ENCODE results near the gene HECW1. TPM values are rescaled to one million over a fixed set of nuclear protein-coding genes. Genes with fewer than 3 reads are reported as not detected.

Gene HECW1
- total and polyA plus RNA-seq, 2 of the 8 experiments (the other 6 are each of a cell fraction or from before 2014, with no cell fraction given), result 2.9 to 12.7 TPM

DNA sequence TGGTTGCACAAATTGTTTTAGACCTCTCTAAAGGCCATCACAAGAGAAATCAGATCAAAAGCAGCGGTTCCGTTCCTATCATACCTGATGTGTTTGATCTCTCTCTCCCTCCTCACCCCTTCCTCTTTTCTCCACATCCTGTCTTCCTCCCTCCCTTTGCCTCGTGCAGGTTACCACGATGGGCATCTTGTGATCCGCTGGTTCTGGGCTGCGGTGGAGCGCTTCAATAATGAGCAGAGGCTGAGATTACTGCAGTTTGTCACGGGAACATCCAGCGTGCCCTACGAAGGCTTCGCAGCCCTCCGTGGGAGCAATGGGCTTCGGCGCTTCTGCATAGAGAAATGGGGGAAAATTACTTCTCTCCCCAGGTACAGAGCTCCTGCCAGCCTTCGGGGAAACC, 442.0 kb downstream of the HECW1 start:
- Histone ChIP-seq H2BK12ac (ENCODE audit: low read depth, low read length) (no peak overlapping the region), H3K56ac (replicated peaks; ENCODE audit: insufficient read length, low read depth, low read length) (no peak overlapping the region), H2AFZ (ENCODE audit: low read length) (no peak overlapping the region), H3K23ac (ENCODE audit: insufficient read length) (no peak overlapping the region), H2BK5ac (ENCODE audit: low read depth, low read length) (no peak overlapping the region), H4K8ac (ENCODE audit: extremely low read depth, insufficient read depth, low read length) (no peak overlapping the region), H3K4me3 (ENCODE audit: extremely low read depth in 1 of 4, insufficient read depth in 2 of 4, low read depth in 3 of 4, low read length in 4 of 4) (no peak overlapping the region), H3K14ac (ENCODE audit: insufficient read length) (no peak overlapping the region), H3K4me1 (replicated peaks in 1 of 4; ENCODE audit: control insufficient read depth in 3 of 4, insufficient read depth in 4 of 4, low read length in 3 of 4) (peaks cover 0 to 2% (median under 1%) of the 10 kb centered on the region in 4 experiments; a peak in 2 of 7 replicates), H4K91ac (replicated peaks; ENCODE audit: insufficient read length, low read length) (no peak overlapping the region), H3K23me2 (ENCODE audit: low read depth, low read length) (no peaks in the 10 kb centered on the region), H2BK15ac (ENCODE audit: low read length) (no peak overlapping the region), H2AK5ac (ENCODE audit: low read depth, low read length) (no peak overlapping the region), H4K20me1 (replicated peaks in 1 of 2; ENCODE audit: control insufficient read depth in 1 of 2, insufficient read depth in 2 of 2, low read length in 2 of 2) (no peaks in the 10 kb centered on the region), H3K36me3 (ENCODE audit: control insufficient read depth in 2 of 4, insufficient read depth in 4 of 4, low read length in 3 of 4) (no peaks in the 10 kb centered on the region), H2BK20ac (ENCODE audit: low read length) (no peak overlapping the region), H3K4me2 (ENCODE audit: insufficient read depth in 1 of 2, low read depth in 2 of 2, low read length in 2 of 2) (no peak overlapping the region), H2BK120ac (replicated peaks; ENCODE audit: low read depth, low read length) (no peak overlapping the region), H3K18ac (ENCODE audit: extremely low read depth, low read length) (no peak overlapping the region), H3K27me3 (replicated peaks in 1 of 4; ENCODE audit: control insufficient read depth in 3 of 4, extremely low read depth in 1 of 4, insufficient read depth in 3 of 4, low read length in 3 of 4) (no peaks in the 10 kb centered on the region), H3K9me3 (ENCODE audit: insufficient read depth in 2 of 2, low read depth in 1 of 2, low read length in 1 of 2) (no peaks in the 10 kb centered on the region), H3K79me1 (ENCODE audit: low read depth, low read length) (no peaks in the 10 kb centered on the region), H3K9ac (replicated peaks in 1 of 4; ENCODE audit: extremely low read depth in 1 of 4, low read depth in 3 of 4, low read length in 3 of 4) (no peak overlapping the region; a peak in 1 of 7 replicates), H3K79me2 (ENCODE audit: control insufficient read depth in 1 of 2, insufficient read depth in 2 of 2, low read length in 2 of 2) (no peaks in the 10 kb centered on the region), H4K5ac (ENCODE audit: insufficient read length, low read depth, low read length) (no peak overlapping the region), H3K27ac (ENCODE audit: low read depth, low read length) (no peak overlapping the region), H3K4ac (replicated peaks; ENCODE audit: insufficient read length, low read depth, low read length) (no peak overlapping the region)
- no peak for FAIRE-seq
- POLR2A ChIA-PET (ENCODE audit: partially characterized antibody), result no interaction called here
- no peak for DNase-seq (ENCODE audit: low read depth in 1 of 2, low spot score in 2 of 2)
- WGBS, 2 experiments (ENCODE audit: extremely low coverage in 1 of 2, insufficient coverage in 1 of 2, insufficient read length in 1 of 2, insufficient replicate concordance in 2 of 2, low coverage in 1 of 2, low lambda C conversion rate in 2 of 2, missing lambda C conversion rate in 1 of 2), result 88% methylated on average over 15 of the region's 15 CpGs; no CpG with 5 or more reads in 1 of the 2 experiments
- CTCF ChIA-PET (ENCODE audit: partially characterized antibody), result interaction anchor here (0.8 to 1.0 kb wide), 2 partner anchors 28 to 313 kb away, joined by 3 read pairs; partner anchors contain the start of gene STK17A
- TF ChIP-seq SUZ12 (IDR thresholded peaks at IDR 0.05; ENCODE audit: low read length) (no peak), BRCA1 (IDR thresholded peaks at IDR 0.05; ENCODE audit: low read depth, low read length) (no peak), POLR2A (IDR thresholded peaks at IDR 0.05; ENCODE audit: control extremely low read depth in 1 of 2, low read depth in 2 of 2, low read length in 2 of 2) (no peak), ZNF274 (IDR thresholded peaks at IDR 0.05; ENCODE audit: borderline replicate concordance, extremely low read depth, low read length) (no peak), CBX5 (IDR thresholded peaks at IDR 0.05; ENCODE audit: low read depth, low read length) (no peak), MAFK (IDR thresholded peaks at IDR 0.05; ENCODE audit: low read depth, low read length) (no peak), PHF8 (conservative IDR thresholded peaks at IDR 0.05; ENCODE audit: low read depth, low read length) (no peak), SIX5 (IDR thresholded peaks at IDR 0.05; ENCODE audit: low read depth, low read length) (no peak), SIRT6 (IDR thresholded peaks at IDR 0.05; ENCODE audit: low read length) (no peak)
- TF ChIP-seq, protein P1, sequence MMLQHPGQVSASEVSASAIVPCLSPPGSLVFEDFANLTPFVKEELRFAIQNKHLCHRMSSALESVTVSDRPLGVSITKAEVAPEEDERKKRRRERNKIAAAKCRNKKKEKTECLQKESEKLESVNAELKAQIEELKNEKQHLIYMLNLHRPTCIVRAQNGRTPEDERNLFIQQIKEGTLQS (IDR thresholded peaks at IDR 0.05; ENCODE audit: insufficient read depth, low read depth, low read length), result no peak
- TF ChIP-seq, protein P2, sequence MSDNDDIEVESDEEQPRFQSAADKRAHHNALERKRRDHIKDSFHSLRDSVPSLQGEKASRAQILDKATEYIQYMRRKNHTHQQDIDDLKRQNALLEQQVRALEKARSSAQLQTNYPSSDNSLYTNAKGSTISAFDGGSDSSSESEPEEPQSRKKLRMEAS (IDR thresholded peaks at IDR 0.05), result no peak

Data from H1 (cell line).